DND-41 (cell line): ENCODE data around the gene SIPA1.

Experiments used
- CTCF ChIP-seq: IDR thresholded peaks from 2 replicates; pipeline ENCODE4 v1.5.1; 2012; ENCODE audit warnings: borderline replicate concordance, low read length, moderate library complexity, mild to moderate bottlenecking; ENCODE audit not compliant: poor library complexity, severe bottlenecking; ENCODE audit errors: extremely low read depth
- EZH2 ChIP-seq: IDR thresholded peaks from 3 replicates; pipeline ENCODE4 v1.6.1; 2012; ENCODE audit warnings: borderline replicate concordance, low read depth, mild to moderate bottlenecking, moderate library complexity, low read length, inconsistent platforms; ENCODE audit not compliant: severe bottlenecking

GRCh38 chr11:65672180-65672860, 34.4 kb downstream of the SIPA1 start:
- TF ChIP-seq CTCF (no peak), EZH2 (no peak)
